Stimulated activated CD8-positive, alpha-beta memory T cell treated with anti-CD3 and anti-CD28 coated beads, Interleukin-4, amount 100 ng/mL, for 4 hours (primary cell): ENCODE data around the gene ABHD17C.

Experiments
- DNase-seq, 2 donors: peaks; one replicate each; pipeline ENCODE4 v3.0.0-alpha.2; 2020; ENCODE audit warnings: low read depth in 2 of 2, low spot score in 1 of 2

ABHD17C gene

DNA sequence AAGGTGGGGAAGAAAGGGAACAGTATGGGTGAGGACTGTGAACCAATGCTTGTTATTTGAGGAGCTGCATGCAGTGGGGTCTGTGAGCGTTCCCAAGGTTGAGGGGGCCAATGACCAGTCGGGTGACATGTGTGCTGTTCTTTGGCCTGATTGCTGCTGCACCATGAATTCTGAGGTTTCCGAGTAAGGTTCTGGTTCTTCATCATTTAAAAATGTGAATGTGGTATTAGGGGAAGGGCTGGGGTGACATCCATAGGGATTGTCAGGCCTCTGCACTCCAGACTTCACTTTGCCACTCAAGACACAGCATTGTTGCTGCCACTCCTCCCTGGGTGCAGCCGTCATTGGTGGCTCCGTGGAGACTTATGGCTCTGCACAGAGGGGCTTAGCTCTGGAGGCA lies 32.5 kb downstream of the ABHD17C start:
- DNase-seq, result no peak

DNA sequence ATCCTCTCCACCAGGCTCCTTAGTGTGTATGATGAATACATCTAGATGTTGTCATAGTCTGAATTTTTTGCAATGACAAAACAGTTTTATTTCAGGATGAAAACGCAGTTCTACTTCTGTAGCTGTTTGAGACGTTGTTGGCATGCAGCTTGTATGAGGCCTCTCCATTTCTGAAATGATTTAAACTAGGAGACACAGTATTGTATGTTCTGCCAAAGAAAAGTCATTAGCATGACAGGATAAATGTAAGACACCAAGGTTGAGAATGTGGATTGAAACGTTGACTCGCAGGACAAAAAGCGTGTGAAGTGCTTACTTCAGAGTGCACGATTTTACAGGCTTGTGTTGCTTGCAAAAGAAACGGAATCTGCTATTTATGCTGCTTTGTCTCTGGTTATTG lies 35.3 kb downstream of the ABHD17C start:
- no peak for DNase-seq

DNA sequence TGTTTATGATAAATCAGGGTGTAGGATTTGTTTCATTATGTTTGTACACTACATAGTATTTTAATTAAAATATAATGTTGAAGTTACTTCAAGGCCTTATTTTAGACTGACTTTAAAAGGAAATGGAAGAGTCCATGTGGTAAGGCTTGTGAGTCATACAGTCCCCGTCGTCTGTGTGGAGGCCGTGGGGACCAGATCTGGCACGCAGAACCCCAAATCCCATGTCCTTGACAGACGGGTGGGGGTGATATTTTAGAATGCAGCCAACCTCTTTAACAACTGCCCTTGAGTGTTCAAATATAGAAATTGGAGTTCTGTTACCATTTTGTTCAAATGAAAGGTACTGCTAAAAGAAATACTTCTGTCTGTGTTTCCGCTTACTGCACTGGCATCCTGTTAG lies 35.8 kb downstream of the ABHD17C start:
- DNase-seq, result no peak

DNA sequence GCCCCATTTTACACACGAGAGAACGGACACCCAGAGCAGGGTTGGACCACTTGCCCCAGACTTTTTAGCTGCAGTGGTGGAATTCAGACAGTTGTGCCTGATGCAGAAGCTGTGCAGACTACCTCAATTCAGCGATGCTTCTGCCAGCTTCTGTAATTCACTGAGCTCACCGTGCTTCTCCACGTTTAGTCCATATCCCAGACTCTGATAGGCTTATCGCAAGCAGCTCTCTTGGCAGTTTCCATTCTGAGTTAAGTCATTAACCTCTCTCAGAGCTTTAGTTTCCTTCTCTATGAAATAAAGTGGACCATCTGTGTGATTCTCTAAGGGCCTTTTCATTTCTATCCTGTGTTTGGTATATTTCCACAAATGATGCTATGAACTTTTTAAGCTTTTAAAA lies 37.1 kb downstream of the ABHD17C start:
- no peak for DNase-seq

DNA sequence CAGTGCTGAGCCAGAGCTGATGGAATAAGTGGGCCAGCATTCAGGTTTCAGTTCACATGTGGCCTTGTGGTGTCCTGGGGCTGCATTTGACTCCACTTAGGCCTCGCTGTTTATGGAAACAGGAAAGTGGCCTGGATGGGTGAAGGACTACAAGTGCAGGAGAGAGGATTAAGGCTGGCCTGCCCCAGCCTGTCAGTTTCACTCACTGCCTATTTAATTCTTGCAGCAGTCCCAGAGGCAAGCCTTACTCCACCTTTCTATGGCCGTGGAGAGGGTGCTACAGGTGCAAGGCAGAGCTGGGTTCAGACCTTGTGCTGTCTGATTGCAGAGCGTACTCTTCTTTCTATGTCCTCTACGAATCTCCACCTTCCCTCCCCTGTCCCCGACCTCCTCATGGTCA lies 37.7 kb downstream of the ABHD17C start:
- no peak for DNase-seq

DNA sequence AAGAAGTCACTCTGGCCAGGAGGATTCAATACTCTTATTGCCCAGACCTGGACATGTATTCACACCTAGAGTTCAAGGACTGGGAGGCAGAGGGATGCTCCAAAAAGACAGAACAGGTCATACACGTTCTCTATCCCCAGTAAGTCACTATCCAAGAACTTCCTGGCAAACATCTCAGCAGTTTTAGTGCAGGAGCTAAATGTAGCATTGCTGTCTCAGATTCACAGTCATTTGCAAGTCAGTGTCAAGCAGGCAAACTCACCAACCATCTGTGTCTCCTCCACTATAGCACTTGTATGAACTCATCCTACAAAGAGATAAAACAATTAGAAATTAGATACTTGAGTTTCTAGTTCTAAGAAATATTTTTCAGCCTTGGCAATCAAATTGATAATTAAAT lies 38.4 kb downstream of the ABHD17C start:
- no peak for DNase-seq

DNA sequence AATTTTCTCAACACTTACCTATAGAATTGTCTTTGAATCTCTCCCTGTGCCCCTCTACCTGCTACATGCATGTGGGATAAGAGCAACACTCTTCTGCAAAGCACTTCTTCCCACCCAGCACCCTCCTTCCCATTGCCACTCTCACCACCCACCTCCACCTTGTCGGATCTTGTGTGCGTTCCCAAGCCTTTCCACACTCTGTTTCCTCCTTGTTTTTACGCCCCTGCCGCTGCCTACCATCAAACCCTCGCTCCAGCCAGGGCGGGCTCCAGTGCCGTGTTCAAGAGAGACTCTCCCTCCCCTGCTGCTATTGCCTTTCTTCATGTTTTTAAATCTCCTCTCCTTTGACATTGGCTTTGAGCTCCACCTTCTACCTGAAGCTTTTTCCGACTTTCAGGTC lies 40.2 kb downstream of the ABHD17C start:
- no peak for DNase-seq

DNA sequence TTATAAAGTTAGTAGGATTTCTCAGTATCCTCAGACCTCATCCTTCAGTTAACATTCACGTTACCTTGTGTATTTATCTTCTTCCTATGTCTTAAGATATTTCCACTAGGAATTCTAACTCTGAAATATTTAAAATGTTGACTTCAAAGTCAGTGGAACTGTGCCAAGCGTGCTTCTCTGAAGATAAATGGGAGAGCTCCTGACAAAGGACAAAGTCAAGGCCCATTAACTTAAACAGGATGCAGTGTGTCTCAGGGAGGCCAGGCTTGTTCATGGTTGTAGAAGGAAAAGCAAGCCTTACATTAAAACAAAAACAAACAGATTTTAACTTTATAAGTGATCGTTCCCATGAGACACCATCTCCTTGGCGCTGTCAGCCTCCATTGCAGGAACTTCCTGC lies 41.5 kb downstream of the ABHD17C start:
- DNase-seq, result no peak

DNA sequence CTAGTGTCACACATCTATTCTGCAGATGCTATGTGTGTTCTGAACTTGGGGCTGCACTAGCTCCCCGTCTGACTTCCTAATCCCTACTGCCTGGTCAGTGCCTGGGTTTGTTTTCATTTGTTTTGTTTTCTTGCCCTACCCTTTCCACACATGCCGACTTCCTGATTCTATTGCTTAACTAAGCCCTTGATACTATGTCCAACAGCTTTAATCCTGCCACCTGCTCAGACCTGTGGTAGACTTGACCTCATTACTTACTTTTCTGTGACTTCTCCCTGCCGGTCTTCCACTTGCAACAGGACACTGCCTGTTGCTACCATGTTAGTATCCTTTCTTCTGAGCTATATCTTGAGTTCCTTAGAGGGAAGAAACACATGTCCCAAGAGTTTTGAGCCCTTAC lies 44.8 kb downstream of the ABHD17C start:
- no peak for DNase-seq

DNA sequence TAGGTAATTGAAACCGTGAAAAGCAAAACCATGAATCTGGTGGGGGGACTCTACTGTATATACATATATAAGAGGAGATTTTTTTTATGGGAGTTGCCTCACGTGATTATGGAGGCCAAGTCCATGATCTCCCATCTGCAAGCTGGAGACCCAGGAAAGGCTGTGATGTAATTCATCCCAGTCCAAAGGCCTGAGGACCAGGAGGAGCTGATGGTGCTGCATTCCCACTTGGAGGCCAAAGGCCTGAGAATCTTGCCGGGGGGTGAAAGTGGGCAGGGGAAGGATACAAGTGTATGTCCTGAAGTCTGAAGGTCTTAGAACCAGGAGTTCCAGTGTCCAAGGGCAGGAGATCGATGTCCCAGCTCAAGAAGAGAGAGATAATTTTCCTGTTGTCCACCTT lies 47.0 kb downstream of the ABHD17C start:
- no peak for DNase-seq

DNA sequence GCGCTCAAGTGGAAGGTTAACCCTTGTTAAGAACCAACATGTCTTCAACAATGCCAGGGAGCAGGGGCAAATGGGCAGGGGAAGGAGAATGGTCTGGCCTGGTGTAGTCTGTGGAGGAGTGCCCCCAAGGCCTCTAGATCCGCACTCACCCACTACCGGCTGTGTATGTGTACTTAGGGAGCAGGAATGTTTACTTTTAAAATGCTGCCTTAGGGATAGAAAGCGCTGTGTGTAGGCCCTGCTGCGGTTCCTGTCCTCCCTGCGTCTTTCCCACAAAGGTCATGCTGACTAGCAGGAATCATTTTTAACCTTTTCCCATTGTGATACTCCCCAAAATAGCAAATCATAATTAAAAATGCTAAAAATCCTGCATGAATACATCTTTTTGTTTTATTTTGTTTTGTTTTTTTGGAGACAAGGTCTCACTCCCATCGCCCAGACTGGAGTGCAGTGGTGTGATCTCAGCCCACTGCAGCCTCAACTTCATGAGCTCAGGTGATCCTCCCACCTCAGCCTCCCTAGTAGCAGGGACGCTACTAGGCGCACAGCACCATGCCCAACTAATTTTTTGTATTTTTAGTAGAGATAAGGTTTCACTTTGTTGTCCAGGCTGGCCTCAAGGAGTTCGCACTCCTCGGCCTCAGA lies 48.2 kb downstream of the ABHD17C start:
- DNase-seq, result no peak

DNA sequence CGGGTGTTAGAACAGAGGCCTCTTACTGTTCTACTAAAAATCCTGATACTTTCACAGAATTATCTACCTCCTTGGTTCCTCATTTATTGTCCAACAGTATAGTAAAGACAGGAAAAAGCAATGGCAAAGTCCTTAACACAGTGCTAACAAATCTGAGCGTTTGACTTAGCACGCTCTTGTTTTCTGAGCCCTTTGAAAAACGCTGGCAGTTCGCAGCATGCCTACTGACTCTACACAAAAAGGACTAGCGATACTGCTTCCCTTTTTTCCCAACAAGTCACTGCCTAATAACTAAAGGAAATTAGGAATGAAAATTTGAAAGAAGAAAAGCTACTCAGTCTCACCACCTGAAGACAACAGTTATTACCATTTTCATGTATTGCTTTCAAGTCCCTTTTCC lies 49.3 kb downstream of the ABHD17C start:
- DNase-seq, result no peak

DNA sequence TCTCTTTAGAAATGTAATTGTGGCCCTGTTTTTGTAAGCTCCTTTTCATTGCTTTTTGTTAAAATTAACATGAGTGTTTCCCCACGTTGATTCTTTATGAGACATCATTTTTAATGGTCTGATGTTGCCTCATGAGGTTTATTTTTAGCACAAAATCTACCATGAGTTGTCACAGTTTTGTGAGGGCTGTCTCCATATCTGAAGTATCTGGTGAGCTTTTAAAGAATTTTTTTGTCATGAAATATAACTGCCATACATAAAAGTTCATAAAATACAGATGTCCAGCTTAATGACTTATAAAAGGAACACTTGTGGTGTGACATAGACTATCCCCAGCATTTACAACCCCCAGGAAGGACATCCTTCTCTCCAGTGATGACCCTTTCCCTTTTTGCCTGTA lies 49.7 kb downstream of the ABHD17C start:
- no peak for DNase-seq

DNA sequence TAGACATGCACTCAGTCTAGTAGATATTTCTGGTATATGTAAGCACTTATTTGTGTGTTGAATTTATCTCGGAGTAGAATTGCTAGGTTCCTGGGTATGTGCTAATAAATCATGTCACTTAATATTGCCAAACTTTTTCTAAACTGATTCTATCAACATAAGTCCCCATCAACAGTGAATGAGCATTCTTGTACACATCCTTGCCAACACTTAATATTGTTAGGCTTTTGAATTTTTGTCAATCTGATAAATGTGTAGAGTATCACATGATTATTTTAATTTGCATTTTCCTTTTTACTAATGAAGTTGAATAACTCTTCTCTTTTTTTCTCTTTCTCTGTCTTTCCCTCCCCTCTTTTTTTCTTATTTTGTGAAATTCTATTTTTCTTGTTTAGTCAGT lies 50.8 kb downstream of the ABHD17C start:
- DNase-seq, result no peak

DNA sequence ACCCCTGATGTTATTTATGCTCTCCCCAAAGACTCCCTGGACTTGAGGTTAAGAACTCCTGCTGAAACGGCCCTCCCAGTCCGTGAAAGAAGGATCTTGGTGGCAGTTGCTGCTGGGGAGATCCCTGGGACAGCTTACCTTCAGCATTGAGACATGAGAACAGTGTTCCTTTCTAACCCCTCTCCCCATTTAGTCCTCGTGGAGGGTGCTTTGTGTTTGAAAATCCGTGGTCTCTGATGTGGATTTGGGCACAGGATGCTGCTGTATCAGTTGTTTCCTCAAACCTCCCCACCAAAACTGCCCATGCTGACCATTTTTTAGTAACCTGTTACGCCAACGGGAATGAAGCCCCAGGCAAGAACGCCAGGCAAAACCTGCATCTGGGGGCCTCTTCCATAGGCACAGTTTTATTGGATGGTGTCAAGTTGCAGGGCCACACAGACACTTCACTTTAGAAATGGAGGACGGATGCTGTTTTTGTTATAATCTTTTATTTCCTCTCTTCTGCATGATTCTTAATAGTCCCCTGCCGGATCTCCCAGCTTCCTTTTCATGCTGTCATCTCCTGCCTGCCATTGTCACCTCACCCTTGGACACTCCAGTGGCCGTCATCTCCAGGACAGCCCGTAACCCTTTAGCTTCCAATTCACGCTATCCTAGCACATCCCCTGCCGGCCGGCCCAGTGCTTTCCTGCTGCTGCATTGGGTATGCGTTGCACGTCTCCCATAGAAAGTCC lies 52.4 kb downstream of the ABHD17C start:
- no peak for DNase-seq

DNA sequence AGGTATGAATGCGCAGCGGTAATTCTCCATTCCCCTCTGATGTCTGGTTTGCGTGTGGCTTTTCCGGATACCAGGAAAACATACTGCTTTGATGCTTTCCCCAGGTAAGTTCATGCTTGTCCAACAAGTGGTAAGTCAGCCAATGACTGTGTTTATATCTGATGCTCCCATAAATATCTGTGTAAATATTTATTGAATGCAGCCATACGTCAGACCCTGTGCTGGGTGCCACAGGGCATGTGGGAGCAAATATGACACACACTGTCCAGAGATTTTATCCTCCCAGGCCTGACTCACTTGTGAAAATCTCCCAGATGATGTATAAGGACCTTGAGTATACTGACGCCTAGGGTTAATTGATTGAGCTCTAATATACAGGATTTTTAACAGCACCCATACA lies 54.5 kb downstream of the ABHD17C start:
- no peak for DNase-seq

DNA sequence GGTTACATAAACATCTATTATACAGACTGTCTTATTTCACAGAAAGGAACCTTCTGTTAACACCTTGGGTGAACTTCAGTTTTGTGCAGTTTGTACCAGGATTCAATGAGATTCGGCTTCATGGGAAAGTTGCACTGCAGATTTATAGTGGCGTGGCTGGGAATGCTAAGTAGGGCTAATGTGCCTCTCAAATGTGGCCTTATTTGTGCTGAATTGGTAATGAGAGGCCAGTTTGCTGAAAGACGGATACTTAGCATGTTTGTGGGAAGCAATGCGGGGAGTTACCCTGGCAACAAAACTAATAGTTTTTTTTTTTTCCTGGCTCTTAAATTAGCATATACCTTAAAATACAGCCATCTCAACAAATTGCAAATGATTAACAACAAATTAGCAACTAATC lies 55.5 kb downstream of the ABHD17C start:
- no peak for DNase-seq

DNA sequence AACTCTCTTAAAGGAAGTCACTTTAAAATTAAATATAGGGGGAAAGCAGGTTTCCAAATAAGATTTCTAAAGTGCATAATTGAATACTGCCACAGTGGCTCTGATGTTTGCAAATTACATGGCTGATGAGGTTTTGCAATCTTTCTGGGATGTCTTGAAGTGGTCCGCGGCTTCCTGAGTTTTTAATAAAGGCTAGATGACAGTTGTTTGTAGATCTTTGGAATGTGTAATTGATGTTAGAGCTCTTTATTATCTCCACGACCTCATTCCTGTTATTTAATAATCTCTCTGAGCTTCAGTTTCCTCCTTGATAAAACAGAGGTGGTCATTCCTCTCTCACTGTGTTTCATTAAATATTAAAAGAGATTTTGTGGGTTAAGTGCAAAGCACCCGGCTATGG lies 57.1 kb downstream of the ABHD17C start:
- DNase-seq, result no peak

DNA sequence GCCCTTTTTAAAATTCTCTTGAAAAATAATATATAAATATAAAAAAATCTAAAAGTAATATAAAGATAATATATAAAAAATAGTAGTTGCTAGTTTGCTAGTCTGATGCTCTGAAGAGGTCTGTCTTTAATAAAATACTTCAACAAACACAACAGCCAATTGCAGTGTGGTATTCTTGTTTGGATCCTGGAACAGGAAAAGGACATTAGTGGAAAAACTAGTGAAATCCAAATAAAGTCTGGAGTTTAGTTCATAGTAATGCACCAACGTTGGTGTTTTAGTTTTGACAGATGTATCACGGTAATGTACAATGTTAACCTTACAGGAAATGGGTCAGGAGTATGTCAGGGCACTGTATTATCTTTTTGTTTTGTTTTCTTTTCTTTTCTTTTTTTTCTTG lies 58.1 kb downstream of the ABHD17C start:
- no peak for DNase-seq

DNA sequence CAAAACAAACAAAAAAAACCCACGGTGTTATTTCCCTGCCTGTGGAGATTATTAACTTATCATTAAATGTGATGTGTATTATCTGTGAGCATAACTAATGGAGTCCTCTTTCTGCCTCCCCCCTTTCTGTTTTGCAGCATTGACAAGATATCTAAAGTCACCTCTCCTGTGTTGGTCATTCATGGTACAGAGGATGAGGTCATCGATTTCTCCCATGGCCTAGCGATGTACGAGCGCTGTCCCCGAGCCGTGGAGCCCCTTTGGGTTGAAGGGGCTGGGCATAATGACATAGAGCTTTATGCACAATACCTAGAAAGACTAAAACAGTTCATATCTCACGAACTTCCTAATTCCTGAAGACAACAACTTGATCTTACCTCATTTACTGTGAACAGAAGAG lies 58.9 kb downstream of the ABHD17C start:
- no peak for DNase-seq

DNA sequence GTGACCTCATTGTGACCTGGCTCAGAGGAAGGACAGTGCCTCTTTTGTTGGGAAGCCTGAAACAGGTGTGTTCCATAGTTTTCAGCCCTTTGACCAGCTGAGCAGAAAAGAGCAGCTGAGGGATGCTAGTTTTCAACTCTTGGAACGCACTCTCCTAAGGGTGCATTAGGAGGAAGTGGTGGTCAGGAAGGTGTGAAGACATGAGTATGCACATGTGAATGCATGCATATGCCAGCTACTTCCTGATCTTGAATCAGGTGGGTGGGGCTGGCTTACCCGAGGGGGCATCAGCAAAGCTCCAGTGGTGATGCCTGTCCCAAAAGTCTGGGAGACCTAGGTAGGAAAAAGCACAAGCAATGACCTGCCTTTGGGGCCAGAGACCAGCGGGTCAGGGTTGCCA lies 60.8 kb downstream of the ABHD17C start:
- DNase-seq, result no peak

DNA sequence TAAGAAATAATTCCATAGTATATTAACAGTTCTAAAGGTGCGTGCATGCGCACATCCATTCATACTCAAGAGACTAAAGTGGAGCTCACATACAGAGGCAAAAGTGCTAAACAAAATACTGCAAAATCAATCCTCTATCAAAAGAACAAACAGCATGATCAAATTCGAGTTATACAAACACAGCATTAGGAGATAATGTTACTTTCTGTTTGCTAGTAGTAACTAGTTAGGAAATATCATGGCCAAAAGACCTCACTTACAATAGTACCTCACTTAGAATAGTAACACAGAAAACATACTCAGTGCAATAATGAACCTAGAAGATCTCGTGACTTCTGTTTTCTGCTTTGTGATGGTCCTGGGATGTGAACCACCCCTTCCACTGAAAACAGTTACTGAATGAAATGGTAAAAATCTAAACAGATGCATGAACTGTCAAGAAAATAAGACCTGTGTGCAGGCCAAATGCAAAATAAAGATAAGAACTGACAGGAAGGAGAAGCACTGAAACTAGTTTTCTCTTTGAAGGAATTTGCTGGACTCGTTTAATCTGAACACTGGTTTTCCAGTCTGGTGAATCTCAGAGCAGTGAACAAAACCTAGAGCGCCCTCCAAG lies 63.1 kb downstream of the ABHD17C start:
- no peak for DNase-seq

DNA sequence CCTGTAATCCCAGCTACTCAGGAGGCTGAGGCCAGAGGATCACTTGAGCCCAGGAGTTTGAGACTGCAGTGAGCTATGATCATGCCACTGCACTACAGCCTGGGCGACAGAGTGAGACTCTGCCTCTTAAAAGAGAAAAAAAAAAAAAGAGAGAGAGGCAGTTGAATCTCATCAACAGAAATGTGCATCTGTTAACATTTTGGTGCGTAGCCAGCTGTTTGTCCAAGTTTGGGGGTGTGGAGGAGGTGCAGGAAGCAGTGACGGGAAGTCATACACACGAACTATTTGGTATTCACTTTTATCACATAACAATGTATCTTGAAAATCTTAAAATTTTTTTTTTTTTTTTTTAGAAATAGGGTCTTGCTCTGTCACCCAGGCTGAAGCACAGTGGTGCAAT lies 65.8 kb downstream of the ABHD17C start:
- no peak for DNase-seq
